ENCODE data around the gene RNF213. TPM values are rescaled to one million over a fixed set of nuclear protein-coding genes. Genes with fewer than 3 reads are reported as not detected.

Gene RNF213
- total RNA-seq, 1 donor: 134 TPM

DNA sequence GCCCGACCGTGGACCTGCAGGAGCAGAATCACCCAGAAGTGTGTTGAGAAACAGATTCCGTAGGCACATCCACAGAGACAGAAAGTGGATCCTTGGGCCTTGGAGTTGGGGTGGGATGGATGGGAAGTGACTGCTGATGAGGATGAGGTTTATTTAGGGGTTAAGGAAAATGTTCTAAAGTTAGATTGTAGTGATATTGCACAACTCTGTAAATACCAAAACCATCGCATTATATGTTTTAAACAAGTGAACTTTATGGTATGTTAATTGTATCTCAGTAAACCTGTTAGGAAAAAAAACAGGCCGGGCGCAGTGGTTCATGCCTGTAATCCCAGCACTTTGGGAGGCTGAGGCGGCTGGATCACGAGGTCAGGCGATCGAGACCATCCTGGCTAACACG is 157.9 kb downstream of the RNF213 start:
- H3K36me3 ChIP-seq (ENCODE audit: insufficient read depth, low read length): peaks cover 24% of the 10 kb centered on the region
- H2AFZ ChIP-seq (ENCODE audit: low read length): no peak overlapping the region
- TF ChIP-seq, protein P1, sequence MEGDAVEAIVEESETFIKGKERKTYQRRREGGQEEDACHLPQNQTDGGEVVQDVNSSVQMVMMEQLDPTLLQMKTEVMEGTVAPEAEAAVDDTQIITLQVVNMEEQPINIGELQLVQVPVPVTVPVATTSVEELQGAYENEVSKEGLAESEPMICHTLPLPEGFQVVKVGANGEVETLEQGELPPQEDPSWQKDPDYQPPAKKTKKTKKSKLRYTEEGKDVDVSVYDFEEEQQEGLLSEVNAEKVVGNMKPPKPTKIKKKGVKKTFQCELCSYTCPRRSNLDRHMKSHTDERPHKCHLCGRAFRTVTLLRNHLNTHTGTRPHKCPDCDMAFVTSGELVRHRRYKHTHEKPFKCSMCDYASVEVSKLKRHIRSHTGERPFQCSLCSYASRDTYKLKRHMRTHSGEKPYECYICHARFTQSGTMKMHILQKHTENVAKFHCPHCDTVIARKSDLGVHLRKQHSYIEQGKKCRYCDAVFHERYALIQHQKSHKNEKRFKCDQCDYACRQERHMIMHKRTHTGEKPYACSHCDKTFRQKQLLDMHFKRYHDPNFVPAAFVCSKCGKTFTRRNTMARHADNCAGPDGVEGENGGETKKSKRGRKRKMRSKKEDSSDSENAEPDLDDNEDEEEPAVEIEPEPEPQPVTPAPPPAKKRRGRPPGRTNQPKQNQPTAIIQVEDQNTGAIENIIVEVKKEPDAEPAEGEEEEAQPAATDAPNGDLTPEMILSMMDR (IDR thresholded peaks at IDR 0.05; ENCODE audit: extremely low read depth, low read depth, low read length): no peak

DNA sequence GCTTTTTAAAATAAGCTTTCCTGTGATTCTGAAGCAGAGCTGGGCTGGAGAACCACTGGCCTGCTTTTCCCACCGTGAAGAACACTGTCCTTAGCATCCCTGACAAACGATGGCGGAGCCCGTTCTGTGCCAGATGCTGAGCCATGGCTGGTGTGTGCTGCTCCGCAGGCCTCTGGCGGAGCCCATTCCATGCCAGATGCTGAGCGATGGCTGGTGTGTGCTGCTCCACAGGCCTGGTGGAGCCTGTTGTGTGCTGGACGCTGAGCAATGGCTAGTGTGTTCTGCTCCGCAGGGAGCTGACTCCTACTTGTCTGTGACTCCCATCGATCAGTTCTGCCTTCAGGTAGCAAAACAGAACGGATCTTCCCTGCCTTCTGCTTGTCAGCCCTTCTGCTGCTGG is 158.6 kb downstream of the RNF213 start:
- Histone ChIP-seq H2AFZ (ENCODE audit: low read length) (no peak overlapping the region), H3K27me3 (ENCODE audit: insufficient read depth, low read length) (peaks cover under 1% of the 10 kb centered on the region), H4K20me1 (ENCODE audit: insufficient read depth, low read length) (peaks cover 35% of the 10 kb centered on the region), H3K9me3 (ENCODE audit: low read depth, low read length) (no peaks in the 10 kb centered on the region), H3K27ac (ENCODE audit: low read depth, low read length) (no peak overlapping the region), H3K79me2 (ENCODE audit: insufficient read depth, low read length) (peaks cover 27% of the 10 kb centered on the region), H3K36me3 (ENCODE audit: insufficient read depth, low read length) (peaks cover 24% of the 10 kb centered on the region), H3K4me2 (ENCODE audit: insufficient read depth, low read length) (no peak overlapping the region), H3K4me1 (ENCODE audit: insufficient read depth, low read length) (peaks cover 10% of the 10 kb centered on the region), H3K4me3 (ENCODE audit: insufficient read depth, low read length) (no peak overlapping the region)
- peak; percentile 59 for DNase-seq (ENCODE audit: insufficient read length, low spot score, missing footprints)
- TF ChIP-seq, protein P1 (IDR thresholded peaks at IDR 0.05; ENCODE audit: extremely low read depth, low read depth, low read length): no peak

More for the DNA sequence above, 157.9 kb downstream of the RNF213 start:
- Histone ChIP-seq H3K27me3 (ENCODE audit: insufficient read depth, low read length) (peaks cover 6% of the 10 kb centered on the region), H3K9me3 (ENCODE audit: low read depth, low read length) (no peaks in the 10 kb centered on the region), H3K4me1 (ENCODE audit: insufficient read depth, low read length) (peaks cover 15% of the 10 kb centered on the region), H3K79me2 (ENCODE audit: insufficient read depth, low read length) (peaks cover 30% of the 10 kb centered on the region), H4K20me1 (ENCODE audit: insufficient read depth, low read length) (peaks cover 35% of the 10 kb centered on the region), H3K4me3 (ENCODE audit: insufficient read depth, low read length) (no peak overlapping the region), H3K4me2 (ENCODE audit: insufficient read depth, low read length) (no peak overlapping the region), H3K27ac (ENCODE audit: low read depth, low read length) (no peak overlapping the region)
- DNase-seq (ENCODE audit: insufficient read length, low spot score, missing footprints): no peak

DNA sequence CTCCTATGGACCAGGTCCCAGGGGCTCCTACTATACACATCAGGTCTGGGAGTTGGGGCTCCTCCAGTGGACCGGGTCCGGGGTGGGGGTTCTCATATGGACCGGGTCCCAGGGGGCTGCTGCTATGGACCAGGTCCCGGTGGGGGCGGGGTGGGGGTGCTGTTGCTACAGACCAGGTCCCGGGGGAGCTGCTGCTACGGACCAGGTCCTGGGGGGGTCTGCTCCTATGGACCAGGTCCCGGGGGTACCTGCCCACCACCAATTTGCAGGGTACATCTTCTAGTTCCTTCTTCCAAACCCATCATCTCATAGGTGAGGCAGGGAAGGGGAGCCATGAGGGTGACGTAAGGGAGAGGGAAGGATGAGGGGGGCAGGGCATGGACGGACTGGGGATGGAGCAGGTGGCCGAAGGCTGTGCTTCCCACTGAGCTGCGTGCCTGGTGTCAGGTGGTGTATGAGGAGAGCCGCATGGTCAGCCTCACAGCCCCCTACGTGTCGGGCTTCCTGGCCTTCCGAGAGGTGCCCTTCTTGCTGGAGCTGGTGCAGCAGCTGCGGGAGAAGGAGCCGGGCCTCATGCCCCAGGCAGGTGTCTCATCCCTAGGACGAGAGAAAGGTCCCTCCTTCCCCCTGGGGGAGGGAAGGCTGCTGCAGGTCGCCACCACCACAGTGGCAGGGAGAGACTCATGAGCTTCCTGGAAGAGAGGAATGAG is 160.9 kb downstream of the RNF213 start:
- H3K9me3 ChIP-seq (ENCODE audit: low read depth, low read length): no peaks in the 10 kb centered on the region
- TF ChIP-seq, protein P1 (IDR thresholded peaks at IDR 0.05; ENCODE audit: extremely low read depth, low read depth, low read length): no peak
- H3K27me3 ChIP-seq (ENCODE audit: insufficient read depth, low read length): no peaks in the 10 kb centered on the region
- DNase-seq (ENCODE audit: insufficient read length, low spot score, missing footprints): peak; percentile 52
- H4K20me1 ChIP-seq (ENCODE audit: insufficient read depth, low read length): peaks cover 34% of the 10 kb centered on the region
- peaks cover 4% of the 10 kb centered on the region for H3K4me1 ChIP-seq (ENCODE audit: insufficient read depth, low read length)
- H3K4me2 ChIP-seq (ENCODE audit: insufficient read depth, low read length): no peak overlapping the region
- no peak overlapping the region for H3K4me3 ChIP-seq (ENCODE audit: insufficient read depth, low read length)
- peaks cover 17% of the 10 kb centered on the region for H3K79me2 ChIP-seq (ENCODE audit: insufficient read depth, low read length)
- H3K27ac ChIP-seq (ENCODE audit: low read depth, low read length): no peak overlapping the region
- H2AFZ ChIP-seq (ENCODE audit: low read length): no peak overlapping the region
- H3K36me3 ChIP-seq (ENCODE audit: insufficient read depth, low read length): peaks cover 24% of the 10 kb centered on the region

DNA sequence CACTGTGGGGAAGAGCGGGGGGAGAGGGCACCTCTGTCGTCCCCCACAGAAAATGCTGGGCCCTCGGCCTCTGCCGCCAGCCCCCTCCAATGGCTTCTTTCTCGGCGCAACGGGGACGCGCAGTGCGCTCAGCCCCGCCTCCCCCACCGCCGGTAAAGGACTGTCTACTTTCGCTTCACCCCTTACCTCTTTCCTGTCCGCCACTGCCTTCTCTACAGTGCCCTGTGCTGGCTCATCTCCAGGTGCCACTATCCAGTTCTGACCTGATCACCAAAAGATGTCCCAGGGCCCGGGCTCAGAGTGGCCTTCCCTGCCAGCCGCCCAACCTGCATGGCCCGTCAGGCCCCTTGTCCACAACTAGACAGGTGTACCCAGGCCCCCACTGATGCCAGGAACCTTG is 161.6 kb downstream of the RNF213 start:
- Histone ChIP-seq H3K27ac (ENCODE audit: low read depth, low read length) (no peak overlapping the region), H3K4me1 (ENCODE audit: insufficient read depth, low read length) (peaks cover 4% of the 10 kb centered on the region)
- TF ChIP-seq, protein P1 (IDR thresholded peaks at IDR 0.05; ENCODE audit: extremely low read depth, low read depth, low read length): no peak

More for the DNA sequence above, 161.6 kb downstream of the RNF213 start:
- H3K9me3 ChIP-seq (ENCODE audit: low read depth, low read length): no peaks in the 10 kb centered on the region
- H3K4me3 ChIP-seq (ENCODE audit: insufficient read depth, low read length): no peak overlapping the region
- no peaks in the 10 kb centered on the region for H3K27me3 ChIP-seq (ENCODE audit: insufficient read depth, low read length)
- no peak overlapping the region for H2AFZ ChIP-seq (ENCODE audit: low read length)
- DNase-seq (ENCODE audit: insufficient read length, low spot score, missing footprints): peak; percentile 76
- peaks cover 20% of the 10 kb centered on the region for H3K36me3 ChIP-seq (ENCODE audit: insufficient read depth, low read length)
- H3K4me2 ChIP-seq (ENCODE audit: insufficient read depth, low read length): no peak overlapping the region
- peaks cover 9% of the 10 kb centered on the region for H3K79me2 ChIP-seq (ENCODE audit: insufficient read depth, low read length)
- peaks cover 32% of the 10 kb centered on the region for H4K20me1 ChIP-seq (ENCODE audit: insufficient read depth, low read length)
